Astrocyte of the hippocampus (primary cell): ENCODE measurements around the gene ICAM4.
"Not testable (repeated sequence)": the region's sequence is repeated elsewhere in the genome, so short reads cannot be mapped to it uniquely, and the experiment has no call there.

Source experiments
- DNase-seq: peaks from one replicate; pipeline ENCODE4 v3.0.0; 2011; ENCODE audit warnings: low read depth, low spot score

The ICAM4 gene

DNA sequence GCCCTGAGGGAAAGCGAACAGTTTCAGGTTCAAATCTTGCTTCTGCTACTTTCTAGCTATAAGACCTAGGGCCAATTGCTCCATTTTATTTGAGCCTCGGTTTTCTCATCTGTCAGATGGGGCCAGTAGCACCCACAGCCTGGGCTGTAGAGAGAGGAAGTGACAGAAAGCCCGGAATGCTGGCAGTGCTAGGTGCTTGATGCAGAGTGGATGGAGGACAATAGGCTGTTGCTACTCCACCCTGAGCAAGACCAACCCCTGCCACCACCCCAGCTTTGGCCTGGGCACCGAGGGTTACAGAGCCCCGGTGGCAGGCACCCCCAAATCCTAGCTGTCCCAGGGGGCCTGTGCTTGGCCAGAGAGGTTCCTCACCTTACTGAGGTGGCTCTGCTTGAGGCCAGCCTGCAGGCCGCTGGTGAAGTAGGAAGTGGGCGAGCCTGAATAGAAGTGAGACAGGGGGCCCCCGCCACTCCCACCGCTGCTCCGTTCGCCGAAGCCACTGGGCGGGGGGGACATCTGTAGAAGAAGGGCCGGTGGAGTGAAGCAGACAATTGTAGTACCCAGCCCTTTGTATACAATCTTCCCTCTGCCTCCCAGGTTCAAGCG lies 31.2 kb downstream of the ICAM4 start:
- DNase-seq, result no peak

DNA sequence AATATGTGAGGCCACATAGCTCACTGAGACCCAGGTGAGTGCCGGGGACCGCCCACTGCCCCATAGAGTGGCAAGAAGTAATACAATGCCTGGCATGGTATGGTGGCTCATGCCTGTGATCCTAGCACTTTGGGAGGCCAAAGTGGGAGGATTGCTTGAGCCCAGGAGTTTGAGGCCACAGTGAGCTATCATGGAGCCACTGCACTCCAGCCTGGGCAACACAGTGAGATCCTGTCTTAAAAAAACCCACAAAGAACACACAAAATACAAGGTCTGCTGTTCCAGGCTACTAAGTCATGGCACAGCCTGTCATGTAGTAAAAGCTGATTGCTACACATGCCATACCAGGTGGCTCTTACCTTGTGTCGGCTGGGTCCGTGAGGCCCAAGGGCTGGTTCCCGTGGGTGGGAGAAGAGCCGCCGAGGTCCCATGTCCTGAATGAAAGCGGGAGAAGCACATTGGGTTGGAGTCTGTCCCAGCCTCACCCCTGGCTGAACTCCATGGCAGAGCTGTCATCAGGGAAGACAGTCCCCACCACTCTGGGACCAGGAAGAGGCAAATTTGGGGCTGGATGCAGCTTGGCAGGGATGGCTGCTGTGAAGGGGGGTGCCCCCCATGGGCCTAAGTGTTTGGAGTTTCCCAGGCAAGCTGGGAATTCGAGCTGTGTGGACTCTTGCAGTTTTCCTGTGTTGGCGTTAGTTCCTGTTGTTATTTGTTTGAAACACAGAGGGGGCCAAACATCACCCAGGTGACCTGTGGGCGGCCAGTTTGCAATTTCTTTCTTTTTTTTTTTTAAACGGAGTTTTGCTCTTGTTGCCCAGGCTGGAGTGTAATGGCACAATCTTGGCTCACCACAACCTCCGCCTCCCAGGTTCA lies 32.3 kb downstream of the ICAM4 start:
- DNase-seq, result no peak

DNA sequence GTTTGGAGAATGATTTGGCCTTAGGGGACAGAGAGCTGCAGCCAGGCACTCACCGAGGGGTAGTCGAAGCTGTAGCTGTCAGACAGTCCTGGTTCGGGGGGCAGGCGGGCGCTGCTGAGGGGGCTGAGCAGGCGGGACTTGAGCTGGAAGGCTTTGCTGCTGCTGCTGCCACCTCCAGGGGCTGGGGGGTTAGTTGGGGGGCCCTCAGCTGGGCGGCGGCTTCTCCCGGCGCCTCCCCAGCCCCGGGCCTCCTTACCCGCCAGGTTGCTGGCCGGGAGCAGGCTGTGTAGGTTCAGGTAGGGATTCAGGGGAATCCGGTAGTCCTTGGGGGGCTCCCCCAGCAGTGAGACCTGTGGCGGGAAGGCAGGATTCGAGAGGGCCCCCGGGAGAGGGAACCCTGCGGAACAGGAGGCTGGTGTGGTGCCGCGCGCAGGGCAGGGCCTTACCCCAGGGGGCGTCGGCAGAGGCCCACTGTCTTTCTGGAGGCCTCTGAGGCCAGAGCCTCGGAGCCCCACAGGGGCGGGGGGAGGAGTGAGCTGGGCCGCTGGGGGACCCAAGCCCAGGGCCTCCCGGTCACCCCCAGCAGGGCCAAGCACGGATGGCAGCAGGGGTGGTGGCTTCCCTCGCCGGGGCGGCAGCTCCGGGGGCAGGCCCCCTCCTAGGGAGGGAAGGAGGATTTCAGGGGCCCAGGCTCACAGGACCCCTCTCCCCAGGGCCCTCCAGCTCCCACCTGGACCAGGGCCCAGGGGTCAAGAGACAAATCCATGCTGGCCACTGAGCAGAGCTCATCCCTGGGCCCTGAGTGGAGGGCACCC lies 34.1 kb downstream of the ICAM4 start:
- DNase-seq, result no peak

DNA sequence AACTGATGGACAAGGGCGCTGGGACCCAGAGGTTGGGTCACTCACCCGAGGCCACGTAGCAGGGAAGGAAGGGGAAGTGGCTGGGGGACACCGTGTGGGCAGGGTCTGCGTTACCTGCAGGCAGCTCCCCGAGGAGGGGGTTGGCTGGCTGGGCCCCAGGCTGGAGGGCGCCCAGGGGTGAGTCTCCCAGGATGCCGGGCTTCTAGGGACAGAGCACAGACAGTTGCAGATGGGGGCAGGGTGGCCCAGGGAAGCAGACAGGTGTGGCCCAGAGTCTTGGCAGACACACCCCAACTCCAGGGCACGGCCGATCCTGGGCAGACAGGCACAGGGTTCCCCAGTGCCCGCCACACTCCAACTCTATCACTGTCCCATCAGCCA lies 34.7 kb downstream of the ICAM4 start:
- DNase-seq, result no peak

DNA sequence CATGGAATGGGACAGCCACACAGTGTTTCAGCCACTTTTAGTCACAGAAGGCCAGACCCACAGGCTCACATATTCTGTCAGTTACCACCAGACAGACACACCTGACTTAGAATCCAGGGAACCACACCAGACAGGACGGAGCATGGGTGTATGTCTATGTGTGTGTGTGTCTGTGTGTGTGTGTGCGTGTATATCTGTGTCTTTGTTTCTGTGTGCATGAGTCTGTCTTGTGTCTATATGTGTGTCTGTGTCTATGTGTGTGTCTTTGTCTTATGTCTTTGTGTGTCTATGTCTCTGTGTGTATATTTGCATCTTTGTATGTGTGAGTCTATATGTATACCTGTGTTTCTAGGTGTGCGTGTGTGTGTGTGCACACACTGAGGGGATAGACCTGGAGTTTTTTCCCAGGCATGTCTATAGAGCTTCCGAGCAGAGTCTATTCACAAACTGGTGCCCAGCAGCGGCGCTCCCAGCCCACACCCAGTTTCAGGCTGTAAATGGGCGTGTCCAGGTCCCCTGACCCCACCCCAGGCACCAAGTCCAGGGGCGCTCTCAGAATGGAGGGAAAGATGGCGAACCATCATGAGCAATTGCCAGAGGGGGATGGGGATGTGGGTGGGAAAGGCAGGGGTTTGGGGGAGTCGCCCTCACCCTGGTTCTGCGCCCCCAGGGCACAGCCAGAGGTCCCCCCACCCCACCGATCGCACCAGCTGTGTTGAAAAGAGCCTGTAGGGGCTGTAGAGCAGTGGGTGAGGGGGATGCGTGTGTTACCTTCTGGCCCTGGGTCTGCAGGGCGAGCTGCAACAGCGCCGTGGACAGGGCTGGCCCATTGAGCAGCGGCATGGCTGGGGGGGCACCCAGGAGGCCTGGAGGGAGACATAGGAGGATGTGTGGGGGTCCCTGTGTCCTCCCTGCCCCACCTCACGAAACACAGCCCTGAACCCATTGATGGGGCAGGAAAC lies 35.4 kb downstream of the ICAM4 start:
- DNase-seq, result no peak

DNA sequence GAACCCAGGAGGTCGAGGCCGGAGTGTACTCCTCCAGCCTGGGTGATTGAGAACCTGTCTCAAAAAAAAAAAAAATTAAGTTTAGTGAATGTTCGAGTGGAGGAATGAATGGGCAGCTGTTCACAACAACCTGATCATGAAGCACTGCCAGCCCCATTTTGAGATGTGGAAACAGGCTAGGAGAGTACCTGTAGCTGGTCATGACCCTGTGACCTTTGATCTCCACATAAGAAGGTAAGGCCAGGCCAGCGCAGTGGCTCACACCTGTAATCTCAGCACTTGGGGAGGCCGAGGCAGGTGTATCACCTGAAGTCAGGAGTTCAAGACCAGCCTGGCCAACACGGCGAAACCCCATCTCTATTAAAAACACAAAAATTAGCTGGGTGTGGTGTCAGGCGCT lies 39.0 kb downstream of the ICAM4 start:
- DNase-seq, result no peak

DNA sequence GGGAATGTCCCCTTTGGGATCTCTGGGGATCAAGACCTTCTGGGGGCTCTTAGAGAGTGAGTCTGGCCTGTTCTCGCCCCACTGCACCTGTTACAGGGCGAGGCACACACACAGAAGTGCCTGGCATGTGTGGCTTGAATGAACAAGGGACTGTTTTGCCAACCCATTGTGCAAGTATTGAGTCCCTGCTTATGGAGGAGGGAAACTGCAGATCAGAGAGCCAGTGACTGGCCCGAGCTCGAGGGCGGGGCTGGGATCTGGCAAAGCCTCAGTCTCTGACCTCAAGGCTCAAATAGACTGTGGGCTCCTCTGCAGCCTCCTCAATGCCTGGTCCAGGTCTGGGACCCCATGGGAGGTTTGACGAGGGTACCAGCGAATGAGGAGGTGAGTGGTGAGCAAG lies 41.0 kb downstream of the ICAM4 start:
- no peak for DNase-seq

DNA sequence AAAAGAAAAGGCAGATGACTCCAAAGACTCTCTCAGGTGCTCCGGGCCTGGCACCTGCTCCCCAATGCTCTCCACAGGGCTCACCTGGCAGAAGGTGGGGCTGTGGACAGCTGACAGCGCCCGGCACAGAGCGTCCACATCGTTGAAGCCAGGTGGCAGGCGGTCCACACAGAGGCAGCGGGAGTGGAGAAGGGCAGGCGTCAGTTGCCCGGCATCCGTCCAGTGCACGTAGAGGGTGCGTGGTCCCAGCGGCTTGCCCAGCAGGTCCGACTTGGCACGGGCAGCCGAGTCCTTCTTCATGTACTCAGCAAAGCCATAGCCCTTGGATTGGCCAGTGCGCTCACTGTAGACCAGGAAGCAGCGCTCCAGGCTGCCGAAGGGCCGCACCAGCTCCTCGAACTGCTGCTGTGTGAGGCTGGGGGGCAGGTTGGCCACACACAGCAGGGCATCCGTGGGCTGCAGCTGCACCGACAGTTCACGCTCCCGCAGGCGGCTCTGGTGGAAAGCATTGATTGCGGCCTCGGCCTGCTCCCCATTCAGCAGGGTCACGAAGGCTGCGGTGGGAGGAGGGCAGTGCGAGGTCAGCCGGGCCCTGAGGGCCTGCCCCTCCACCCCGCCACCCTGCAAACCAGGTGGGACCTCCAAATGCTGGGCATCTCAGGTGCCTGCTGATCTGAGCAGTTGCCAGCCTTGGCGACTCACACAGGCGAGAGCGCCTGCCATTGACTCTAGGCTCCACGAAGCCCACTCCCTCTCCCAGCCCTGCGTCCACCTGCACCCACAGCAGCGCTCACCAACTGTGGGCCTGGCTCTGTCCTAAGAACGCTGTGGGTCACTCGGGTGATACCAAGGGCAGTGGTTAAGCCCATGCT lies 42.0 kb downstream of the ICAM4 start:
- no peak for DNase-seq

DNA sequence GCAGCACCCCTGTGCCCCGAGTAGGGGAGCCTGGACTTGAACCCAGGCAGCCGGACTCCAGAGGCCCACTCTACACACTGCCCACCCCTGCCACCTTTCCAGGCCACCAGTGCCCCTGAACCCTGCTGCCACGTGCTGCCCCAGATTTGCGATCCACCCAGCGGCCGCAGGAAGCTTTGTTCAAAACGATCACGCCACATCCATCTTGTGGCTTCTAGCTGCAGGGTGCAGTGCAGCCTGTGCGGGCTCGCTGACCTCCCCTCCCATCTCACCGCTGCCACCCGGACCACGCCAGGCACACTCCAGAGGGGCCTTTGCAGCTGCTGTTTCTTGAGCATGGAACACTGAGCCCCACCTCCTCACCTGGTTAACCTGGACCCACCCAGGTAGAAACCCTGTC lies 42.8 kb downstream of the ICAM4 start:
- no peak for DNase-seq

DNA sequence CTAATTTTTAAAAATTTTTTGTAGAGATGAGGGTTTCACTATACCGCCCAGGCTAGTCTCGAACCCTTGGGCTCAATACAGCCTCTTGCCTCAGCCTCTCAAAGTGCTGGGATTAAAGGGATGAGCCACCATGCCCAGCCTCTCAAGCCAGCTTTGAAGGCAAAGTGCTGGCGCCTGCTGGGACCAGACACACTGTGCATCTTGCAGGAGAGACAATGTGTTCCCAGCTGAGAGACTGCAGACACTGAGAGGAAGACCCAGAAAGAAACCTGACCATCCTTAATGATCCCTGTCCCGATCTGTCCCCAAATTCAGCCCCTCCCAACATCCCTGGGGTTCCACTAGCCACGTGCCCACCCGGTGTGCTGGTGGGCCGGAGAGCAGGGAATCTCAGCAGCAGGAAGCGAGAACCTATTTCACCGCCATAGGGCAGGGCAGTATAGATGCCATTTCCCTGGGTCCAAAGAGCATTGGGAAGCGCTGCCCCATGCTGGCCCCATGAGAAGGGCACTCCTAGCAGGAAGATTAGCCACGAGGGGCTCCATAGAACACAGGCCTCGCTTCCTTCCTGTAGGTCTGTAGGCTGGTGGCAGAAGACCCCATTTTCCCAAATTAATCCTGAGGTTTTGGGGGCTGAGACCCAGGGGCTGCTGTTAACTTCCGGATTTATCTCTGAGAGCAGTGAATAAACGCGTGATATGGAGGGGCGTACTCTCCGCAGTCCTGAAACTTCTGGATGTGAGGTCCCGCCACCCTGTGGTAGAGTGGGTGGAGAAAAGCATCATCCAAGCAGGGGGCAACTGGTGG lies 45.6 kb downstream of the ICAM4 start:
- no peak for DNase-seq

DNA sequence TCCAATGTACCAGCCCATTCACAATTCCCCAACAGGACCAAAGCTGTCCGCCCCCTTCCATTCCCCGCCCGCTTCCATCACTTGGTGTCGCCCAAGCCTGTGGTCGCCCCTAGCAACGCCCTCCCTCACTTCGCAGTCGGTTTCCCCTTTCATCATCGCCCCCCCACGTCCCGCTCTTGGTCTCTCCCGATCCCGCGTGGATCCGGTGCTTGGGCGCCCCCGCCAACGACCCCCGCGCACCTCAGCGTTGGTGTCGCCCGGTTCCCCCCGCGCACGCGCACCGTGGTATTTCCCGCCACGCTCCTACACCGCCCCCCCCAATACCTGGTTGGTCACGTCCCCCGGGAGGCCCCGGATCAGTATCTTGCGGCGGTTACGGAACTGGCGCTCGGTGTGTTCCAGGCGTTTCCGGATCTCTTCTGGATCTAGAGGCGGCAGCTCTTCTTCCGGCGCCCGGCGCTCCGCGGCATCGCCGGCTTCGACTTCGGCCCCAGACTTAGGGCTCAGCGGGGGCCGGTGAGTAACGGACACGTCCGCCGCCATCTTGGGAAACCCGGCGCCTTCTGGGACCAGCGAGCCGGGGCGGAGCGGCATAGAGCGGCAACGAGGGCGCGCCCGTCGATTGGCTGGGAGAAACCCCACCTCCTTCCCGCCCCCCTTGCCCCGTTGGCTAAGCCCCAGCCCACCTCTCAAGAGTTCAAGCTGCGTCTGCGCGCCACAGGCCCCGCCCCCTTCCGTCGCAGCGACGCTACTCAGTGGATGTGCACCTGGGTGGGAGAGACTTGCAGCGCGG lies 46.4 kb downstream of the ICAM4 start, which contains the start of gene RAVER1:
TSS of gene RAVER1 (minus strand) at position 565 of the 793 bp plus-strand sequence. CDS start at position 543, 22 bp downstream.
- peak; percentile 99 for DNase-seq

DNA sequence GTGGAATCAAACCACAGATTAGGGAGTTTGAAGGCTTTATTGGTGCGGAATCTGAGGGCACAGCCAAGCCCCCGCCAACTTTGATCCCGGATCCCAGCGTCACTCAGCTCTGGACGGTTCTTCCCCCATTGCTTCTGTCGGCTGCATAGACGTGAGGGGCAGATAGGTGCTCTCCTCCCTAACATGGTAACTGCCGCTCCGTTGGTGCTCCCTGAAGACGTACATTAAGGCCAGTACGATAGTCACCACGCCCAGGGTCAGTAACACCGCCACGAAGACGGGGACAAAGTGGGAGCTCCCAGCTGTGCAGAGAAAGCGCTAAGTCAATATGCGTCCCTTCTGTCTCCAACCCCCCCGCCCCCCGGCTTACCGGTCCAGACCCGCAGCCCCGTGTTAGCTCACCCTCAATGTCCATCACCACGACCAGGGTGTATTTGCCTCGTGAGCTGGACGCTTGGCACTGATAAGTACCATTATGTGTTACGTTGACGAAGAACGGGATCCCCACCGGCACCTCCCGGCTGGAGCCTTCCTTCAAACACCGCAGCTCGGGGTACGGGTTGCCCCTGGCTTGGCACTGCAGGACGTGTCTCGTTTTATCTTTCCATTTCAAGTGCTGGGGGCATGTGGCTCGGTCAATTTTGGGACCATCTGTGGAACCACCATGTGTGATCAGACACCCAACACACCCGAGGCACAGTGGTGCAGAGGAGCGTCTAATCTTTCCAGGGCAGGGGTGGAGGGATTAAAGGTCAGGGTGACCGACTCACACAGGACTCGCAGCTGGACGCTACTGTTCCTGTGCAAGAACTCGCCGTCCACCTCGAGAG lies 47.2 kb downstream of the ICAM4 start:
- DNase-seq, result peak; percentile 38

DNA sequence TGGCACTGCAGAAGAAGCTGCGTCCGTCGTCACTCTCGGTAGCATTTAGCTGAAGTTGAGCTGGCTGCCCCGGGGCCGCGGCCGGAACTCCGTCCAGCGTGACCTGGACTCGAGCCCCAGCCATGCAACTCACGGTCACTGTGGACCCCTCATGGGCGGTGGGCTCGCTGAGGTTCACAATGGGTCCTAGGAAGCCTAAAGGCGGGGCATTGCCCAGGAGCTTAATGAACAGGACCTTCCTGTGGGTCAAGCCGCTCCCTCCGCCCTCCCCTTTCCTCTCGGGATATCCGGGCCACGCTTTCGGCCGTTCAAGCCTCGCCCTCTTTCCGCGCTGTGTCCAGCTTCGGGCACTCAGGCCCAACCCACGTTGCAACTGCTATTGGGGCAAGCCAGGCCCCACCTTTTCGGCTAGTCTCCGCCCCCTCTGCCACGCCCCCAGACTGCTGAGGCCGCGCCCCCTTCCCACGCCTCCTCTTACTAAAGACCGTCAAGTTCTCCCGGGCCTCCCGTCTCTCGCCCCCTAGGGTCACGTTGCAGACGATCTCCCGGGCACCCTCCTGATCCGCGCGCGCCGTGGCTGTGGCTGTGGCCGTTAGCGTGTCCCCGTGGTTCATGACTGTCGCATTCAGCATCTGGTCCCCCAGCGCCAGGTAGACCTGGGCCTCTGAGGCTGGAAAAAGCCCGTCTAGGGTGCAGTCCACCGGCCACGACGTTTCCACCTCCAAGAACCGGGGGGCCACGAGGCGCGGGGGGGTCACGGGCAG lies 48.0 kb downstream of the ICAM4 start:
- peak; percentile 96 for DNase-seq

DNA sequence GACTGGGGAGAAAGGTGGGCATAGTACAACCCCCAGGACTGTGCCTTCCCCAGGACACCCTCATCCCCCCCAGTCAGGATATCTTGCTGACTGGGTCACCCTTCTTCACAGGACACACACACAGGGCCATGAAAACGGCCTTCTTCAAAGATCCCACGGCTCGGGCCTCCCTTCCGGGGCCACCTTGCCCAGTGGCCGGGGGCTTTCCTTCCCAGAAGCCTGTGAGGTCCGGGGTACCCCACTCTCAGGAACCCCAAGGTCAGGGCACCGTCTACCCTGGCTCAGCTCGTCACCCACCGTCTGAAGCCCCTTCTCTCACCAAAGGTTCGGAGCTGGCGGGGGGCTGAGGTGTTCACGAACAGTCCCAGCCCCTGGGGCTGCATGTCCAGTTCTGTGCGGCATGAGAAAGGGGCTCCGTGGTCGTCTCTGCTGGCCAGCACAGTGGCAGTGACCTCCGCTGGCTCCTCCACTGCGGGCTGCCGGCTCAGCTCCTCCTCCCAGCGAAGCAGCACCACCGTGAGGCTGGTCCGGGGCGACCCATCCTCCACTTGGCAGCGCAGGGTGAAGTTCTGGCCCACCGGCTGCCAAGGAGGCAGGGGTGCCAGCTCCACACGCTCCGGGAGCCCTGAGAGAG lies 48.7 kb downstream of the ICAM4 start:
- no peak for DNase-seq

DNA sequence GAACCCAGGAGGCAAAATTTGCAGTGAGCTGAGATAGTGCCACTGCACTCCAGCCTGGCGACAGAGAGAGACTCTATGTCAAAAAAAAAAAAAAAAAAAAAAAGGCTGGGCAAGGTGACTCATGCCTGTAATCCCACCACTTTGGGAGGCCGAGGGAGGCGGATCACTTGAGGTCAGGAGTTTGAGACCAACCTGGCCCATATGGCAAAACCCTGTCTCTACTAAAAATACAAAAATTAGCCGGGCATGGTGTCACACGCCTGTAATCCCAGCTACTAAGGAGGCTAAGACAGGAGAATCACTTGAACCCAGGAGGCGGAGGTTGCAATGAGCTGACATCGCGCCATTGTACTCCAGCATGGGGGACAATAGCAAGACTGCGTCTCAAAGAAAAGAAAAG lies 50.0 kb downstream of the ICAM4 start:
- not testable (repeated sequence) for DNase-seq
